ENCODE data around the gene SHC2. TPM values are rescaled to one million over a fixed set of nuclear protein-coding genes. Genes with fewer than 3 reads are reported as not detected.

Gene SHC2
- total RNA-seq, 1 experiment from 2014 or later = 16.6 TPM

GRCh38 chr19:459724-460511 is 915 bp downstream of the SHC2 start:
- no peak overlapping the region for H2BK12ac ChIP-seq (ENCODE audit: insufficient read length, low read depth, low read length)
- H3K56ac ChIP-seq (ENCODE audit: insufficient read length, low read depth, low read length) = no peak overlapping the region
- H3K27ac Mint-ChIP-seq = 0 out of 7 replicates have a peak overlapping the region, but pooled peaks of 1 of the 3 experiments have one; percentile 40
- H2AFZ ChIP-seq (ENCODE audit: low read length) = no peak overlapping the region
- no peak overlapping the region for H3K14ac ChIP-seq (ENCODE audit: insufficient read depth, low read length)
- DNase-seq = peak; percentile 61
- H2BK120ac ChIP-seq (ENCODE audit: low read depth, low read length, poor library complexity, severe bottlenecking) = no peak overlapping the region
- H3K18ac ChIP-seq (ENCODE audit: insufficient read length, low read depth, low read length) = no peak overlapping the region
- TF ChIP-seq, protein P1, sequence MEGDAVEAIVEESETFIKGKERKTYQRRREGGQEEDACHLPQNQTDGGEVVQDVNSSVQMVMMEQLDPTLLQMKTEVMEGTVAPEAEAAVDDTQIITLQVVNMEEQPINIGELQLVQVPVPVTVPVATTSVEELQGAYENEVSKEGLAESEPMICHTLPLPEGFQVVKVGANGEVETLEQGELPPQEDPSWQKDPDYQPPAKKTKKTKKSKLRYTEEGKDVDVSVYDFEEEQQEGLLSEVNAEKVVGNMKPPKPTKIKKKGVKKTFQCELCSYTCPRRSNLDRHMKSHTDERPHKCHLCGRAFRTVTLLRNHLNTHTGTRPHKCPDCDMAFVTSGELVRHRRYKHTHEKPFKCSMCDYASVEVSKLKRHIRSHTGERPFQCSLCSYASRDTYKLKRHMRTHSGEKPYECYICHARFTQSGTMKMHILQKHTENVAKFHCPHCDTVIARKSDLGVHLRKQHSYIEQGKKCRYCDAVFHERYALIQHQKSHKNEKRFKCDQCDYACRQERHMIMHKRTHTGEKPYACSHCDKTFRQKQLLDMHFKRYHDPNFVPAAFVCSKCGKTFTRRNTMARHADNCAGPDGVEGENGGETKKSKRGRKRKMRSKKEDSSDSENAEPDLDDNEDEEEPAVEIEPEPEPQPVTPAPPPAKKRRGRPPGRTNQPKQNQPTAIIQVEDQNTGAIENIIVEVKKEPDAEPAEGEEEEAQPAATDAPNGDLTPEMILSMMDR (conservative IDR thresholded peaks at IDR 0.05) = no peak
- no peak overlapping the region for H4K91ac ChIP-seq (ENCODE audit: insufficient read length, low read depth, low read length)
- H3K23me2 ChIP-seq (ENCODE audit: insufficient read length, low read depth, low read length, poor library complexity, severe bottlenecking) = peaks cover 10% of the 10 kb centered on the region
- no peaks in the 10 kb centered on the region for H3K79me2 ChIP-seq (ENCODE audit: insufficient read depth, low read length)
- H2BK20ac ChIP-seq (ENCODE audit: low read depth, low read length, poor library complexity, severe bottlenecking) = no peak overlapping the region
- no peaks in the 10 kb centered on the region for H4K20me1 ChIP-seq (ENCODE audit: control insufficient read depth, insufficient read depth, insufficient read length)
- H3T11ph ChIP-seq (ENCODE audit: low read length) = no peak overlapping the region
- H3K36me3 Mint-ChIP-seq (ENCODE audit: insufficient read depth in 1 of 3, low read depth in 3 of 3) = peaks cover 0 to 2% (median 0%) of the 10 kb centered on the region in 3 experiments; a peak in 1 of 7 replicates
- no peak overlapping the region for H3K23ac ChIP-seq (ENCODE audit: insufficient read length, low read depth, low read length)
- peaks cover 38% of the 10 kb centered on the region for H3K27me3 Mint-ChIP-seq (ENCODE audit: low read depth)
- no peak overlapping the region for H2BK5ac ChIP-seq (ENCODE audit: insufficient read length, low read length)
- H3K4me1 ChIP-seq (ENCODE audit: insufficient read depth, low read length) = no peaks in the 10 kb centered on the region
- no peak overlapping the region for H2BK15ac ChIP-seq (ENCODE audit: low read depth, low read length)
- H3K27ac ChIP-seq (ENCODE audit: insufficient read length, low read depth, low read length) = no peak overlapping the region
- peak overlapping the region; percentile 71 to 84 for H3K4me3 Mint-ChIP-seq
- H4K8ac ChIP-seq (replicated peaks; ENCODE audit: insufficient read length, low read depth, low read length) = no peak overlapping the region
- no peaks in the 10 kb centered on the region; a peak in 2 of 5 replicates for H3K9me3 Mint-ChIP-seq
- no peak overlapping the region for H3K4ac ChIP-seq (ENCODE audit: low read depth, low read length)
- H4K5ac ChIP-seq (ENCODE audit: insufficient read length, low read depth, low read length) = no peak overlapping the region
- H3K27me3 ChIP-seq (ENCODE audit: insufficient read depth, low read length) = no peaks in the 10 kb centered on the region; the same call in 1 of the 2 replicates
- H3K9ac ChIP-seq (ENCODE audit: extremely low read depth, insufficient read length, low read length) = no peak overlapping the region
- WGBS (ENCODE audit: extremely low coverage, insufficient read length, low lambda C conversion rate) = no CpG with 5 or more reads among the region's 66 CpGs
- H3K79me1 ChIP-seq (ENCODE audit: insufficient read depth, low read depth, low read length, poor library complexity, severe bottlenecking) = no peaks in the 10 kb centered on the region
- peaks cover 4 to 7% of the 10 kb centered on the region in 2 experiments; a peak in 3 of 4 replicates for H3K4me1 Mint-ChIP-seq
- H3K4me2 ChIP-seq (ENCODE audit: insufficient read depth, insufficient read length, low read length) = peak overlapping the region; percentile 63
- no peaks in the 10 kb centered on the region for H3K9me3 ChIP-seq (ENCODE audit: control insufficient read depth, low read depth, low read length)
- no peak overlapping the region for H2AK5ac ChIP-seq (ENCODE audit: insufficient read length, low read length)
